HG03135 (cell line): ENCODE measurements around the gene WDR1.

ENCODE experiments used
- ATAC-seq: cut with Tn5 transposase; IDR thresholded peaks from one replicate; pipeline ENCODE4 v1.9.1; 2021; ENCODE audit warnings: mild to moderate bottlenecking, moderate library complexity; ENCODE audit not compliant: unreplicated experiment

Gene WDR1

GRCh38 chr4:10074767-10075105, 41.9 kb downstream of the WDR1 start:
- no peak for ATAC-seq

GRCh38 chr4:10074076-10074766, 42.4 kb downstream of the WDR1 start:
- ATAC-seq, result no peak

GRCh38 chr4:10072420-10073017, 44.1 kb downstream of the WDR1 start:
- no peak for ATAC-seq

- no peak for ATAC-seq
Measured at GRCh38 chr4:10069075-10069642, 47.4 kb downstream of the WDR1 start.

- no peak for ATAC-seq
Measured at GRCh38 chr4:10066670-10067651, 49.6 kb downstream of the WDR1 start.

- ATAC-seq, result no peak
Measured at GRCh38 chr4:10066206-10066605, 50.4 kb downstream of the WDR1 start.

- no peak for ATAC-seq
Measured at GRCh38 chr4:10063544-10064300, 52.9 kb downstream of the WDR1 start.

GRCh38 chr4:10061650-10062415, 54.8 kb downstream of the WDR1 start:
- no peak for ATAC-seq

- no peak for ATAC-seq
Measured at GRCh38 chr4:10058371-10058770, 58.2 kb downstream of the WDR1 start.

- ATAC-seq, result no peak
Measured at GRCh38 chr4:10057023-10057395, 59.6 kb downstream of the WDR1 start.

GRCh38 chr4:10056334-10057022, 60.1 kb downstream of the WDR1 start:
- no peak for ATAC-seq

GRCh38 chr4:10055871-10056270, 60.7 kb downstream of the WDR1 start:
- no peak for ATAC-seq

GRCh38 chr4:10054571-10055041, 62.0 kb downstream of the WDR1 start:
- no peak for ATAC-seq

GRCh38 chr4:10053635-10054453, 62.8 kb downstream of the WDR1 start:
- ATAC-seq, result no peak

GRCh38 chr4:10051517-10052135, 65.0 kb downstream of the WDR1 start:
- no peak for ATAC-seq

GRCh38 chr4:10050721-10051120, 65.9 kb downstream of the WDR1 start:
- ATAC-seq, result no peak

GRCh38 chr4:10050261-10050661, 66.3 kb downstream of the WDR1 start:
- ATAC-seq, result no peak
